HCT116 (cell line): ENCODE measurements around the gene GJD3. TPM values are rescaled to one million over a fixed set of nuclear protein-coding genes. Genes with fewer than 3 reads are reported as not detected.

Source experiments
- ATAC-seq: fragments of 200-7000 bp; cut with Tn5 transposase; 2 replicates; pipeline ENCODE4 v1.9.1; 2020; ENCODE audit warnings: mild to moderate bottlenecking, moderate library complexity
- BruUV-seq: library from RNA; stranded (reverse); fragments of 400-500 nt; replicated peaks from 2 replicates; lab custom pipeline; 2021; lab: Mats Ljungman, UMichigan
- CTCF ChIA-PET: fragments of 300-600 bp; sonication (Branson Sonifier 250); formaldehyde crosslinking; loops from one replicate; lab custom pipeline; 2021; ENCODE audit warnings: antibody characterized with exemption; lab: Charles Lee
- POLR2A ChIA-PET: fragments of 300-600, 350-600 bp; sonication (Branson Sonifier 250); formaldehyde crosslinking; loops from one replicate; lab custom pipeline; 2021; ENCODE audit warnings: antibody characterized with exemption; lab: Charles Lee
- RAD21 ChIA-PET, 2 experiments: fragments of 300-600 bp; sonication (Branson Sonifier 250); formaldehyde crosslinking; loops; one replicate each; lab custom pipeline; 2023; ENCODE audit warnings: low total read pairs in 2 of 2; ENCODE audit not compliant: uncharacterized antibody in 2 of 2, unreplicated experiment in 2 of 2, low non-redundant PET in 1 of 2; lab: Charles Lee
- DNase-seq: peaks from one replicate; pipeline ENCODE4 v3.0.0-alpha.2; 2010; ENCODE audit warnings: low read depth, low spot score
- H2AFZ ChIP-seq: fragments of 200-600 bp; shearing (Covaris generic), sonication (generic); 2 replicates; pipeline ENCODE4 v1.6.1; 2017; ENCODE audit warnings: low read depth, mixed run types, mixed read lengths, antibody characterized with exemption, low read length; ENCODE audit not compliant: poor library complexity, severe bottlenecking
- H3K27ac ChIP-seq: 2 replicates; pipeline ENCODE4 v1.5.1; 2012; ENCODE audit warnings: low read depth, low read length
- H3K27me3 ChIP-seq: fragments of 200-600 bp; sonication (generic); 2 replicates; pipeline ENCODE4 v1.6.1; 2016; ENCODE audit warnings: mixed run types, low read length, mixed read lengths; ENCODE audit not compliant: insufficient read depth
- H3K36me3 ChIP-seq, 2 experiments: fragments of 200-500 bp in 1 of 2; fragments of 200-600 bp in 1 of 2; sonication (Bioruptor generic) in 1 of 2; sonication (generic) in 1 of 2; 2 replicates each; pipeline versions ENCODE4 v1.5.1 to v1.6.1; 2014 to 2016; ENCODE audit warnings: low read length in 2 of 2, inconsistent platforms in 1 of 2, mixed read lengths in 1 of 2, mixed run types in 1 of 2; ENCODE audit not compliant: insufficient read depth in 2 of 2, control insufficient read depth in 1 of 2
- H3K4me1 ChIP-seq, 2 experiments: fragments of 200-600 bp in 1 of 2; sonication (generic) in 1 of 2; 2 replicates each; pipeline versions ENCODE4 v1.5.1 to v1.6.1; 2012 to 2017; ENCODE audit warnings: low read length in 2 of 2, inconsistent platforms in 1 of 2, mild to moderate bottlenecking in 1 of 2, mixed read lengths in 1 of 2, mixed run types in 1 of 2, moderate library complexity in 1 of 2; ENCODE audit not compliant: insufficient read depth in 2 of 2, control insufficient read depth in 1 of 2
- H3K4me2 ChIP-seq: fragments of 200-600 bp; sonication (generic); 2 replicates; pipeline ENCODE4 v1.6.1; 2017; ENCODE audit warnings: mixed run types, low read length, mixed read lengths
- H3K4me3 ChIP-seq, 2 experiments: fragments of 200-600 bp in 1 of 2; sonication (generic) in 1 of 2; replicated peaks in 1 of 2; 2 replicates each; pipeline ENCODE4 v1.5.1; 2011 to 2016; ENCODE audit warnings: low read length in 2 of 2, control low read depth in 1 of 2, low read depth in 1 of 2, mild to moderate bottlenecking in 1 of 2, mixed read lengths in 1 of 2, mixed run types in 1 of 2
- H3K79me2 ChIP-seq: fragments of 200-600 bp; sonication (generic); 2 replicates; pipeline ENCODE4 v1.6.1; 2017; ENCODE audit warnings: mild to moderate bottlenecking, mixed run types, low read length, moderate library complexity, mixed read lengths; ENCODE audit not compliant: insufficient read depth
- H3K9ac ChIP-seq: fragments of 200-600 bp; sonication (generic); 2 replicates; pipeline ENCODE4 v1.6.1; 2016; ENCODE audit warnings: low read length, mixed read lengths
- H3K9me2 ChIP-seq: fragments of 200-600 bp; sonication (generic), shearing (Covaris generic); 2 replicates; pipeline ENCODE4 v1.6.1; 2017; ENCODE audit warnings: mixed run types, mild to moderate bottlenecking, moderate library complexity; ENCODE audit not compliant: insufficient read depth
- H3K9me3 ChIP-seq, 2 experiments: fragments of 200-500 bp in 1 of 2; fragments of 200-600 bp in 1 of 2; sonication (Bioruptor generic) in 1 of 2; sonication (generic) in 1 of 2; 2 replicates each; pipeline ENCODE4 v1.6.1; 2014 to 2017; ENCODE audit warnings: low read length in 2 of 2, mixed read lengths in 2 of 2, inconsistent platforms in 1 of 2, low read depth in 1 of 2, mild to moderate bottlenecking in 1 of 2, mixed run types in 1 of 2, moderate library complexity in 1 of 2; ENCODE audit not compliant: control insufficient read depth in 1 of 2, insufficient read depth in 1 of 2
- H4K20me1 ChIP-seq: fragments of 200-600 bp; sonication (generic), shearing (Covaris generic); 2 replicates; pipeline ENCODE4 v1.6.1; 2017; ENCODE audit warnings: mixed run types, mild to moderate bottlenecking, moderate library complexity; ENCODE audit not compliant: insufficient read depth
- CBX3 ChIP-seq: IDR thresholded peaks from 2 replicates; pipeline ENCODE4 v1.6.1; 2012; ENCODE audit warnings: low read depth
- EGR1 ChIP-seq: IDR thresholded peaks from 2 replicates; pipeline ENCODE4 v1.6.1; 2012; ENCODE audit warnings: low read depth
- ELF1 ChIP-seq: IDR thresholded peaks from 2 replicates; pipeline ENCODE4 v1.6.1; 2012; ENCODE audit warnings: low read depth, borderline replicate concordance
- EZH2 ChIP-seq: fragments of 200-600 bp; sonication (generic); IDR thresholded peaks from 2 replicates; pipeline ENCODE4 v1.6.1; 2017; ENCODE audit warnings: antibody characterized with exemption, mixed run types
- EZH2phosphoT487 ChIP-seq: fragments of 200-600 bp; IDR thresholded peaks from 2 replicates; pipeline ENCODE4 v1.6.1; 2018; ENCODE audit warnings: antibody characterized with exemption, borderline replicate concordance
- FOSL1 ChIP-seq: IDR thresholded peaks from 2 replicates; pipeline ENCODE4 v1.6.1; 2012; ENCODE audit warnings: low read depth
- JUND ChIP-seq: IDR thresholded peaks from 2 replicates; pipeline ENCODE4 v1.6.1; 2012
- POLR2A ChIP-seq: IDR thresholded peaks from 2 replicates; pipeline ENCODE4 v1.7.0; 2011; ENCODE audit warnings: borderline replicate concordance; ENCODE audit not compliant: insufficient read depth, insufficient read length; ENCODE audit errors: extremely low read depth
- RAD21 ChIP-seq: IDR thresholded peaks from 2 replicates; pipeline ENCODE4 v1.6.1; 2012; ENCODE audit warnings: low read depth, mild to moderate bottlenecking
- REST ChIP-seq: IDR thresholded peaks from 2 replicates; pipeline ENCODE4 v1.6.1; 2012; ENCODE audit warnings: low read depth
- SIN3A ChIP-seq: IDR thresholded peaks from 2 replicates; pipeline ENCODE4 v1.6.1; 2012; ENCODE audit warnings: low read depth
- SP1 ChIP-seq: IDR thresholded peaks from 2 replicates; pipeline ENCODE4 v1.6.1; 2012; ENCODE audit warnings: low read depth
- TCF7L2 ChIP-seq: IDR thresholded peaks from 2 replicates; pipeline ENCODE4 v1.7.0; 2011; ENCODE audit warnings: borderline replicate concordance, inconsistent platforms; ENCODE audit not compliant: insufficient read depth, insufficient read length; ENCODE audit errors: extremely low read depth
- YY1 ChIP-seq: IDR thresholded peaks from 2 replicates; pipeline ENCODE4 v1.6.1; 2011; ENCODE audit warnings: low read length, low read depth, moderate library complexity, mild to moderate bottlenecking; ENCODE audit not compliant: insufficient replicate concordance; ENCODE audit errors: extremely low read depth
- ZFX ChIP-seq: fragments of 450-650 bp; IDR thresholded peaks from 2 replicates; pipeline ENCODE4 v1.6.1; 2017
- ZNF274 ChIP-seq: fragments of 200-500 bp; sonication (Bioruptor generic); IDR thresholded peaks from 2 replicates; pipeline ENCODE4 v1.6.1; 2014; ENCODE audit warnings: mild to moderate bottlenecking, low read depth, low read length, inconsistent platforms
- intact Hi-C: fragments of 100-400 bp; cut with micrococcal nuclease; formaldehyde crosslinking; loops from 2 replicates; pipeline ENCODE4 v1.10.0; 2022
- total RNA-seq: library from RNA; stranded (reverse); gene quantifications from one replicate; pipeline ENCODE4 v1.2.1, GENCODE V29; 2021; ENCODE audit not compliant: unreplicated experiment
- TF ChIP-seq, protein P1 (sequence below): IDR thresholded peaks from 2 replicates; pipeline ENCODE4 v1.6.1; 2011; ENCODE audit warnings: mild to moderate bottlenecking, low read length, moderate library complexity; ENCODE audit not compliant: insufficient replicate concordance; ENCODE audit errors: extremely low read depth
- TF ChIP-seq, protein P2 (sequence below): IDR thresholded peaks from 2 replicates; pipeline ENCODE4 v1.6.1; 2012
- TF ChIP-seq, protein P3 (sequence below), 3 experiments: fragments of 200-600 bp in 1 of 3; sonication (generic) in 1 of 3; IDR thresholded peaks in 2 of 3; conservative IDR thresholded peaks in 1 of 3; 2 replicates each; pipeline ENCODE4 v1.5.1; 2012 to 2017; ENCODE audit warnings: low read depth in 2 of 3, low read length in 2 of 3, antibody characterized with exemption in 1 of 3, borderline replicate concordance in 1 of 3, control low read depth in 1 of 3, mild to moderate bottlenecking in 1 of 3, mixed read lengths in 1 of 3, mixed run types in 1 of 3, moderate library complexity in 1 of 3; ENCODE audit not compliant: insufficient read depth in 1 of 3

Gene GJD3
- total RNA-seq, 1 experiment from 2014 or later, result not detected

- H3K9ac ChIP-seq, result no peak overlapping the region
- TF ChIP-seq, protein P1, sequence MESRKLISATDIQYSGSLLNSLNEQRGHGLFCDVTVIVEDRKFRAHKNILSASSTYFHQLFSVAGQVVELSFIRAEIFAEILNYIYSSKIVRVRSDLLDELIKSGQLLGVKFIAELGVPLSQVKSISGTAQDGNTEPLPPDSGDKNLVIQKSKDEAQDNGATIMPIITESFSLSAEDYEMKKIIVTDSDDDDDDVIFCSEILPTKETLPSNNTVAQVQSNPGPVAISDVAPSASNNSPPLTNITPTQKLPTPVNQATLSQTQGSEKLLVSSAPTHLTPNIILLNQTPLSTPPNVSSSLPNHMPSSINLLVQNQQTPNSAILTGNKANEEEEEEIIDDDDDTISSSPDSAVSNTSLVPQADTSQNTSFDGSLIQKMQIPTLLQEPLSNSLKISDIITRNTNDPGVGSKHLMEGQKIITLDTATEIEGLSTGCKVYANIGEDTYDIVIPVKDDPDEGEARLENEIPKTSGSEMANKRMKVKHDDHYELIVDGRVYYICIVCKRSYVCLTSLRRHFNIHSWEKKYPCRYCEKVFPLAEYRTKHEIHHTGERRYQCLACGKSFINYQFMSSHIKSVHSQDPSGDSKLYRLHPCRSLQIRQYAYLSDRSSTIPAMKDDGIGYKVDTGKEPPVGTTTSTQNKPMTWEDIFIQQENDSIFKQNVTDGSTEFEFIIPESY, result no peak
- TF ChIP-seq FOSL1 (no peak), RAD21 (no peak), CBX3 (no peak), EZH2phosphoT487 (no peak), YY1 (no peak), ZFX (no peak), SIN3A (no peak), ELF1 (no peak), EGR1 (no peak), ZNF274 (no peak), TCF7L2 (no peak), REST (no peak), JUND (no peak), SP1 (no peak), POLR2A (no peak), EZH2 (no peak)
- TF ChIP-seq, protein P2, sequence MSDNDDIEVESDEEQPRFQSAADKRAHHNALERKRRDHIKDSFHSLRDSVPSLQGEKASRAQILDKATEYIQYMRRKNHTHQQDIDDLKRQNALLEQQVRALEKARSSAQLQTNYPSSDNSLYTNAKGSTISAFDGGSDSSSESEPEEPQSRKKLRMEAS, result no peak
- TF ChIP-seq, protein P3, sequence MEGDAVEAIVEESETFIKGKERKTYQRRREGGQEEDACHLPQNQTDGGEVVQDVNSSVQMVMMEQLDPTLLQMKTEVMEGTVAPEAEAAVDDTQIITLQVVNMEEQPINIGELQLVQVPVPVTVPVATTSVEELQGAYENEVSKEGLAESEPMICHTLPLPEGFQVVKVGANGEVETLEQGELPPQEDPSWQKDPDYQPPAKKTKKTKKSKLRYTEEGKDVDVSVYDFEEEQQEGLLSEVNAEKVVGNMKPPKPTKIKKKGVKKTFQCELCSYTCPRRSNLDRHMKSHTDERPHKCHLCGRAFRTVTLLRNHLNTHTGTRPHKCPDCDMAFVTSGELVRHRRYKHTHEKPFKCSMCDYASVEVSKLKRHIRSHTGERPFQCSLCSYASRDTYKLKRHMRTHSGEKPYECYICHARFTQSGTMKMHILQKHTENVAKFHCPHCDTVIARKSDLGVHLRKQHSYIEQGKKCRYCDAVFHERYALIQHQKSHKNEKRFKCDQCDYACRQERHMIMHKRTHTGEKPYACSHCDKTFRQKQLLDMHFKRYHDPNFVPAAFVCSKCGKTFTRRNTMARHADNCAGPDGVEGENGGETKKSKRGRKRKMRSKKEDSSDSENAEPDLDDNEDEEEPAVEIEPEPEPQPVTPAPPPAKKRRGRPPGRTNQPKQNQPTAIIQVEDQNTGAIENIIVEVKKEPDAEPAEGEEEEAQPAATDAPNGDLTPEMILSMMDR (IDR thresholded peaks at IDR 0.05 in 2 of 3, conservative IDR thresholded peaks at IDR 0.05 in 1 of 3; ENCODE audit: borderline replicate concordance in 1 of 3, insufficient read depth in 1 of 3, low read depth in 2 of 3, low read length in 2 of 3), result no peak
- no peaks in the 10 kb centered on the region; the same call in 1 of the 2 replicates for H4K20me1 ChIP-seq
- peaks cover 30 to 56% of the 10 kb centered on the region in 2 experiments for H3K4me1 ChIP-seq
- ATAC-seq (no peak), DNase-seq (no peak)
- H3K79me2 ChIP-seq, result peaks cover 76% of the 10 kb centered on the region
- intact Hi-C loops, result no loop called here
- POLR2A ChIA-PET, result no interaction called here
- BruUV-seq, result no TSS peak
- H3K9me2 ChIP-seq, result no peaks in the 10 kb centered on the region
- CTCF ChIA-PET, result no interaction called here
- RAD21 ChIA-PET, result no interaction called here
- no peaks in the 10 kb centered on the region for H3K9me3 ChIP-seq
- no peak overlapping the region for H3K27ac ChIP-seq
- no peak overlapping the region for H2AFZ ChIP-seq
- H3K27me3 ChIP-seq, result no peaks in the 10 kb centered on the region
- H3K36me3 ChIP-seq, result peaks cover 0 to 4% of the 10 kb centered on the region in 2 experiments; a peak in 1 of 4 replicates
- H3K4me2 ChIP-seq, result no peak overlapping the region
- no peak overlapping the region for H3K4me3 ChIP-seq
These were observed 26.5 kb downstream of the GJD3 start for GRCh38 chr17:40338058-40338457.
